IPS DF 4.7 (cell line): ENCODE measurements around the gene SYMPK.
"Not testable (repeated sequence)": the region's sequence is repeated elsewhere in the genome, so short reads cannot be mapped to it uniquely, and the experiment has no call there.

Experiments
- DNase-seq: peaks from one replicate; pipeline ENCODE4 v3.0.0-alpha.2; 2013; ENCODE audit warnings: low spot score; ENCODE audit errors: extremely low read depth

Gene SYMPK

DNA sequence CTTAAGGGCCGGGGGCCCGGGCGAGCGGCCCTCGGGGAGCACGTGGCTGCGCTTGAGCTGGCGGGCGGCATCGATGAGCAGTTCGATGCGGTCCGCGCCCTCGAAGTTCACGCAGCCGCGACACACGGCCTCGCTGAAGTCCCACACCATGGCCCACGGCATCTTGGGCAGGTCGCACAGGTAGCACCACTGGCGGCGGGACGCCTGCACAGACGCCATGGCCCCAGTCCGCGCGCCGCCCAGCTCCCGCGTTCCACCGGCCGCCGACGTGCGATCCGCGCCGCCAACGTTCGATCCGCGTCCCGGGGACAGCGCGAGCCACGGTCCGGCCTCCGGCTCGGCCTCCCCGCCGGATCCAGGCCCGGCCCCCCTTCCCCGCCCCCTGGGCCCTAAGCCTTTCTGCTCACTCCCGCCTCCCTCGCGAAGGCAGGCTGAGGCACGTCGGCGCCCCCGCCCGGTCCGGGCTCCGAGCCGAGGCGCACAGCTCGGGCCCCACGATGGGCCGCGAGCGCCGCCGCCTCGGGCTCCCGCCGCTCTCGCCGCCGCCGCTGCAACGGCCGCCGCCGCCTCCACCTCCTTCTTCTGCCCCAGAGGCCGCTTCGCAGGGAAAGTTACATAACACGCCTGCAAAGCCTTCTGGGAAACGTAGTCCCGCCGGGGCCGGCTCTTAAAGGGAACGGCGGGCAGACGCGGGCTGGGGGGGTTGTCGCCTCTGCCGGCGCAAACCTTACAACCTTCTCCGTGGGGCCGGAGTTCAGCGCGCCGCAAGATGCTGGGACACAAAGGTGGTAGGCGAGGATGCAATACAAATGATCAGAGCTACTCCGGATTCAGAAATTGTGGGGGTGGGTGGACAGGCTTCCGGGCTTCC, 22.8 kb upstream of the SYMPK start, which contains the start of gene IRF2BP1:
Gene IRF2BP1, minus strand, starts transcription at position 586 of the 871 bp plus-strand sequence. Its CDS starts 367 bp downstream, at position 219.
- DNase-seq: no peak

DNA sequence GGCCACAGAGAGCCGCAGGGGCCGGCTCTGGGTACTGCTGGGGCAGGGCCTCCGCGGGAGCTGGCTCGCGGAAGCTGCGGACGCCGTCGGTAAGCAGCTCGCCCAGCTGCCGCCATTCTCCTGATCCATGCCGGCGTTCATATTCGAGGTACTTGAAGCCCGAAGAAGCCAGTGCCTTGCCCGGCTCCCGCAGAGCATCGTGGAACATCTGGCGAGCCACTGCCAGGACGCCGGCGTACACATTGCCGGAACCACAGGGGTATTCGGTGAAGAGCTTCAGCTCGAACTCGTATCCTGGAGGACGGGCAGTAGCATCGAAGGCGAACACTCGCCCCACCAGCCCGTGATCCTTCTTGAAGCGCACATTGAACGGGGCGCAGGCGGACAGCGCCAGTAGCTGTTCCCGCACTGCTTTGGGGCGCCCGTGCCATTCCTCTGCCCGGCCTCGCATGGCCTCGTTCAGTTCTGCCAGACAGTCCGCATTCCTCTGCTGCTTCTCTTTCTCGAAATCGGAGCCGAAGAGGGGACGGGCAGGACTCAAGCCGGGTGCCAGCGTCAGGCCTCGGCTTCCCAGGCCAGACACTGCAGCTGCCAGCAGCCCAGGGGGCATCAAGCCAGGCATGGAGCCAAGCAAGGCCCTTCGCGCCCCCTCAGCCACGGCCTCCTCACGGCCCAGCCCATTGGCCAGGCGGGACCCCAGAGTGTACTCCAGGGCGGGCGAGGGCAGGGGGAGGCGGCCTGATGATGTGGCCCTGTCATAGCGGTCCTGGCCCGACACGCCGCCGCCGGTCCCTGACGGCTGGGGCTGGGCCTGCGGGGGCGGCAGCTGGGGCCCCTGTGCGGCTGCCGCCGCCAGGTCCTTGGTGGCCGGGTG, 22.0 kb upstream of the SYMPK start:
- DNase-seq: no peak

DNA sequence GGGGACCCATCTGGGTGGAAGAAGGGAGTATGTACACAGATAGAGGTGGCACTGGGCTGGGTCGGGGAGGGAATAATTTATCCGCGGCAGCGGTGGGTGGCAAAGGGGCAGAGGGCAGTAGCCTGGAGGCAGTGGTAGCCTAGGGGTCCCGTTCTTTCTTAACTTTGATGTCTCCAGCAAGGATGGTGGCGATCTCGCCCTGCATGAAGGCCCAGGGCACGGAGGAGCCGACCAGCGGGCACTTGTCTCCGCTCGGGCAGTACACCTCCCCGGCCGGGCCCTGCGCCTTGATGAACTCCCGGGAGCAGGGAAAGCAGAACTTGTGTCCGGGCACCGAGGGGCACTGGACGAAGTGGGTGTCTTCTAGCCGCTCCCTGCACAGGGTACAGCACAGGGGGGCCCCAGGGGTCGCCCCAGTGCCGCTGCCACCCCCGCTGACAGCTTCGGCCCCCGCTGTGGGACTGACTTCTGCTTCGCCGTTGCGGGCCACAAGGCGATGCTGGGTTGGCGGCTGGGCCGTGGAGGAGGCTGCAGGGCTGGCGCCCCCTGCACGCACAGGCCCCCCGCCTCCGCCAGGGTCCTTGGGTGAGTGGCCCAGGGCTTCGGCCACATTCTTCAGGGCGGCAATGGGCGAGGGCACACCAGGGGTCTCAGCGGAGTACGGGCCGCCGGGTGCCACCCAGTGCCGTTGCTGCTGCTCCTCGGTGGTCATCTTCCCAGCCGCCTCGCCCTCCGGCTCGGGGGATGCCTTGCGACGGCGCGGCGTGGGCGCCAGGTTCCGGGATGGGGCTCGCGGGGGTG, 21.1 kb upstream of the SYMPK start:
- no peak for DNase-seq

DNA sequence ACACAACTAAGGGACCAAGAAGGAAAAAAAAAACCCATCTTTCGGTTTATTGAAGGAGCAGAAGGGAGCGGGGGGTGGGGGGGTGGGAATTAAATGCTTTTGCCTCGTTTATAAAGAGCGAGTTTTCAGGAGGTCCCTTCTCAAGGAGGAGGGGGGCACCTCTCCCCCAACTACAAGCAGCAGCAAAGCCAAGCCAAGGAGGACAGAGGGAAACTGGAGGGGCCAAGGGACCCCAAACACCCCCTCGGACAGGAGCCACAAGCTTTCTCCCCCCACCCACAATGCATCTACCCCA, 20.6 kb upstream of the SYMPK start:
- DNase-seq: no peak

DNA sequence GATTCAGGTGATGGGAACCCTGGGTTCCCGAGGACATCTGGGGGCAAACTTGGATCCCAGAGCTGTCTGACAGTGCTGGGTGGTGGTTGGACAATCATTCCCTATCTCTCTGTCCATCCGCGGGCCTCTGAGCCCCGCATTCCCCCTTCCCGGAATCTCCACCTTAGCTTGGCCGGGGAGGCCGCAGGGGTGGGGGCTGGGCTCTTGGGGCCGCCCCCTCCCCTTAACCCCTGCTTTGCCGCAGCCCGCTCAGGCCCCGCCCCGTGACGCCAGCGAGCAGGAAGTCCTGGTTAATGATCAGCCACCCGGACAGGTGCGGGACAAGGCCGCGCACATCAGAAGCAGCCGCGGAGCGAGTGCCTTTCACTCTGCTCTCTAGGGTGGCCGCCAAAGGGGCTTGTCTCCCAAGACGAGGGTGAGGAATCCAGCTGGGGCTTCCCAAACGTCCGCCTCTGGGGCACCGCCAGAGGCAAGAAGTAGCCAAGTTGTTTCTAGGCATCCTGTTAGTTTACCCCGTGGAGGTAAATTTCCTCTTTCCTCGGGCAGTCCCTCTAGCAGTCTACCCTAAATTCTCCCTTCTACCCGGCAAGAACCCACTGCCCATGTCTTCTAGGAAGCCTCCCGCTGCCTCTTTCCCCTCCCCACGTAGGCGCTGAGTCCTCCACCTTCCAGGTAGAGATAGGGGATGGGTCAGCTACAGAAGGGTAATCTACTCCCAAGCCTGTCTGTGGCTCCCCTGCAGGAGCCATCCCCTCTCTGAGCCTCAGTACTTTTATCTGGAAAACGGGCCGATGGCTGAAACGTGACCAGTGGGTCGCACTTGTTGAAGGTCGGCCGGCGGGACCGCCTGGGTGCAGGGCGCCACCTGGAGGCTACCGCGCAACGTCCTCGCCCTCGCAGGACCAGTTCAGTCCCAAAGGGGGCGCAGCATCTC, 20.0 kb upstream of the SYMPK start:
- no peak for DNase-seq

DNA sequence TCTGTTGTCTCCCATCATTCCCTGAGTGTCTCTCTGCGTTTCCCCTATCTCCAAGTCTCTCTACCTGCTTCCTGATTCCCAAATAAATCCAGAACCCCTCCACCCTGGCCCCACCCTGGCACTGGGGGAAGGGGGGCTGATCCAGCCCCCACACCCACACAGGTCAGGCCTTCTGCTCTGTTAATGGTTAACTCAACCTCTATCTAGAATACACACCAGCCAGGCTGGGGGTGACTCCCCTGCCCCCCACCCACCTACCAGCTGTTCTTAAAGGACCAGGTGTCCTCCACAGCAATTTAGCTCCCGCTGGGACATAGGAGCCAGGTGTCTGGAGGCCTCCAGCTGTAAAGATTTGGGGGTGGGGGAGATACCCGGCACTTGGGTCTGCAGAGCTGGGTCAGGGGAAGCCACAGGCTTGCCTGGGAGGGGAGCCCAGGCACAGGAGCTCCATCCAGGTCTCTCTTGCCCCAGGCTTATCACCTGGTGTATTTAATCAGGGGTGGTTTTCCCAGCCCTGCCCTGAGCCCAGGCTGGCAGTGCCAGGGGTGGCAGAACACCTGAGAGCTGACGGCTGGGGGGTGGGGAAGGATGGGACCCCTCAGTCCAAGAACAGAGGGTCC, 19.1 kb upstream of the SYMPK start:
- DNase-seq: no peak

DNA sequence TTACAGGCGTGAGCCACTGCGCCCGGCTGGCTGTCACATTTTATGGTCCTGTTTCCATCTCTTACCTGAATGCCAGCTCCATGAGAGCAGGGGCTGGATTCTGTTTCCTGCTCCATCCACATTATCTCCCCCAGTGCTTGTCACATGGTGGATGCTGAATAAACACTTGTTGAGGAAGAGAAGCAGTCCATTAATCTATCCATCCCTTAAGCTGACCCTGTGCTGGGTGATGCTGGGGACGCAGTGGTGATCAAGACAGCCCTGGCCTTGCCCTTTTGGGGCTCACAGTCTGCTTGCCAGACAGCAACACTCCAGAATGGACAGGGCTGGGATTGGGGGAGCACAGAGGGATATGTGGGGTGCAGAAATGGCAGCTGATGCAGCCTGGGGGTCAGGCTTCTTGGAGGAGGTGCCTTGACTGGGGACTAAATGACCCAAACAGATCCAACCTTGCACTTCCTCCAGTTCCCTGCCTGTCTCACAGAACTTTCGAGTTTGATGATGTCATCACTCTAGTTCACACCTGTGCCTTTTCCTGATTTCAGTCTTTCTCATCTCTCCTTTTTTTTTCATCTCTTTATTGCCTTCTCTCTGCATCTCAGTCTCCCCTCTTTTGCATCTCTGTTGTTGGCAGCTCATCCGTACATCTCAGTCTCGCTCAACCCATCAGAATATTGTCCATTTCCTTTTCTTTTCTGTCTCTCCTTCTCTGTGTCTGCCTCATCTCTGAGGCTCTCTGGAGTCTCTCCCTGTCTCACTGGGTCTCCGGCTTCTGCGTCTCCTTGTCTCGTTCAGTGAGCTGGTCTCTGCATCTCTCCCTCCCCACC, 18.3 kb upstream of the SYMPK start:
- no peak for DNase-seq

DNA sequence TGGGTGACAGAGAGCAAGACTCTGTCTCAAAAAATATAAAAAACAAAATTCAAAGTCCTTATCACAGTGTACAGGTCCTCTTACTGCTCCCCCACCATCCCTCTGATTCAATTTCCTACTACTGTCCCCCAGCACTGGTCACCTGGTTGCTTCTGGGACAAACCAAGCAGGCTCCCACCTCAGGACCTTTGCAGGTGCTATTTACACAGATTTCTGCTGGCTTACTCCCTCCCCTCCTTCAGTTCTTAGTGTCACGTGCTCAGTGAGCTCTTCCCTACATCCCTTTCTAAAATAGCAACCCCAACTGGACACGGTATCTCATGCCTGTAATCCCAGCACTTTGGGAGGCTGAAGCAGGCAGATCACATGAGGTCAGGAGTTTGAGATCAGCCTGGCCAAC, 17.0 kb upstream of the SYMPK start:
- no peak for DNase-seq

DNA sequence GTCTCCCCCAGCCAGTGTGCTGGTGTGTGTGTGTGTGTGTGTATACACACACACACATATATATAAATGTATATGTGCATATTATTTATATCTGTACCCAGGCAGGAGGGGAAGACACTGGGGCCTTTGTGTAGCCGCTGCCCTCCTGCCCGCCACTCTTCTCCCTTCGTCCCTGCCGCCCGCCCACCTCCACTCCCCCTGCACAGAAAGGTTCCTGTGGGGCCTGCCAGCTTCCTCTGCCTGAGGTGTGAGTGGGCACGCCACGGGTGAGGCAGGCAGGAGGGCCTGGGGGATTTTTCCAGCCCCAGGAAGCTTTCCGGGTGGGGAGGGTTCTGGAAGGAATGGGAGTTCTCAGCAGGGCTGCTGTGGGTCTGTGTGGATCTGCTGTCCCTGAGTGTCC, 16.1 kb upstream of the SYMPK start:
- DNase-seq: no peak

DNA sequence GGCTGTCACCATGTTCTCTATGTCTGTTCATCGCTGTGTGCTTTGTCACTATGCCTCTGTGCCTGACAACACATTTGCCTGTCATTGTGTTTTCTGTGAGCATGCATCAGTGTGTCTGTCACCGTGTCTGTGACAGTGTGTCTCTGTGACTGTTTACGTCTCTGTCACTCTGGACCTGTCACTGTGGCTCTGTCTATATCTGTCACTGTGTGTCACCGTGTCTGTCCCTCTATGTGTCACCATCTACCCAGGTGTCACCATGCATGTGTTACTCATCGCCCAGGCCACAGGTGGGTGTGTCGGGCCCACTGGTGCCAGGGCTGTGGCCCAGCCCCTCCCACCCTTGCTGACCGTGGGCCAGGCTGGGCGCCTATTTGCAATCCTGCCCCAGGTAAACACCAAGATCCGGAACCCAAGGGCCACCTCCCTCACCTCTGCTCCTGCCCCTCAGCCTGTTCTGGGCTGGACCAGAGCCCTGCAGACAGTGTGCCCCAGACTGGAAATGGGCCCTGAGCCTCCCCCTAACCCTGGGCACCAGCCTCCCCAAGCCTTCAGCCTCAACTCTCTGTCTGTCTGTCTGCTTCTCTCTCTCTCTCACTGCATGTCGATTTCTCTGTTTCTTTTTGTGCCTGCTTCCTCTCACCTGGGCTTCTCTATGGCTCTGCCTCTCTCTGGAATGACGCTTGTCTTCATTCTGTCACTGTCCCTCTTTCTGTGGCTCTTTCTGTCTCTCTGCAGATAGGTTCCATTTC, 15.3 kb upstream of the SYMPK start:
- DNase-seq: no peak

DNA sequence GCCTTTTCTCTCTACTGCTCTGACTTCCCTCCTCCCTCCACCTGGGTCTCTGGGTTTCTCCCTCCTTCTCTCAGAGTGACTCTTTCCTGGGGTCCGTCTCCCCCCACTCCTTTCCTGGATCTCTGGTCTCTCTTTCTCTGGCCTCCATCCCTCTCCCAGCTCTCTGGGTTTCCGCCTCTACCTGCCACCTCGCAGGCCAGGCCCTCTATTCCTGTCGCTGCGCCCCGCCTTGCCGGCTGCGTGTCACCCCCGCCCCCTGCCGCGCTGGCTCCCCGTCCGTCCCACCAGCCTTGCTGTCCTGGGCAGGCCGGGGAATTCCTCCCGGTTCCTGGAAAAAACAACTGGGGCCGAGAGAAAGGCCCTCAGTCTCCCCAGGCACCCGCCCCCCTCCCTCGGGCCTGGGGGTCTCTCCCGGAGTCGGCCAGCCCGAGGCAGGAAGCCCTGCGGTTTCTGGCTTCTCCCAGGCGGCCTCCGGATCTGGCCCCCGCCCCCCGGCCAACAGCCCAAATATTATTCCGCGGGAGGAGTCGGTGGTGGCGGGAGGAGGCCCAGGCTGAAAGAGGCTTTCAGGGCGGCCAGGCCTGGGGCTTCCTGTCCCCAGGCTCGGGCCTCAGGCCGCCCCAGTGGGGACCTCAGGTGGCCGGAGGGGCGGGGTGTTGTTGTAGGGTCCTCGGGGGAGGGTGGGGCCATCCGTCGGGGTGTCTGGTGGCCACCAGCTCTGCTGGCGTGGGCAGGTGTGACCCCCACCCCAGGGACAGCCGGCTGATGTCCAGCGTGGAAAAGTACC, 13.7 kb upstream of the SYMPK start:
- no peak for DNase-seq

DNA sequence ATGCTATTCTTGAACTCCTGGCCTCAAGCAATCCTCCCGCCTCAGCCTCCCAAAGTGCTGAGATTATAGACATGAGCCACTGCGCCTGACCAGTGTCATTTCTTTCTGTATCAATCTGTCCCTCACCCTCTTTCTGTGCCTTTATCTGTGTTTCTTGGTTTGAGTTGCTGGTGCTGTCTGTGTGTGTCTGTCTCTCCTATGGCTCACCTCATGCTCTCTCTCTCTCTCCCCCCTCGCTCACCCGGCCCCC, 13.1 kb upstream of the SYMPK start:
- DNase-seq: no peak

DNA sequence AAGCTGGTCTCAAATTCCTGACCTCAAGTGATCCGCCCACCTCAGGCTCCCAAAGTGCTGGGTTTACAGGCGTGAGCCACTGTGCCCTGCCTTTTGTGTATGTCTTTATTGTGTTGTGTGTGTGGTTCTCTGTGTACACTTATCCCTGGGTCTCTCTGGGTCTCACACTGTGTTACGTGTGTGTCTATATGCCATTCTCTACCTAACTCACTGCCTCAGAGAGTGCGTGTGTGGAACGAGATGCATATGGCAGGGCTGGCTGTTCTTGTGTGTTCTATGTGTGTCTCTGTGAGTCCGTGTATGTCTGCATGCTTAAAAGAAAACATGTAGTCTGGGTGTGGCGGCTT, 11.6 kb upstream of the SYMPK start:
- DNase-seq: no peak

DNA sequence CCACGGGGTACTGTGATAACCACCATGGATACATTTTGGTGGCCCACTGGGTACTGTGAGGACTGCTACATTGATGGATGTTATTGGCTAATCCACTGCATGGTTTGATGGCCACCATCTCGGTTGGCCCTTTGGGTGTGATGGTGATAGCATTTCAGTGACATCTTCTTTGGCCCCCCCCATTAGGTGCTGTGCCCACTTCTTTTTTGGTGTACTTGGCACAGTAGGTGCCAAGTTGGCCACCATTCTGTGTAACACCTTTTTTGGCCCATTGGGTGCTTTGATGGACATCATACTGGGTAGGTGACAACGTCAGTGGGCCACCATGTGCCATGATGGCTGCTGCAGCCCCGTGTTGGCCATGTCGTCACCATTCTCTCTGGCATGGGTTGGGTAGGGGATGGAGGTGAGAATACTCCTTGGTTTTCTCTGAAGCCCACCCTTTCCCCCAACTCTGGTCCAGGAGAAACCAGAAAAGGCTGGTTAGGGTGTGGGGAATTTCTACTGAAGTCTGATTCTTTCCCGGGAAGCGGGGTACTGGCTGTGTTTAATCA, 10.3 kb upstream of the SYMPK start:
- DNase-seq: no peak

DNA sequence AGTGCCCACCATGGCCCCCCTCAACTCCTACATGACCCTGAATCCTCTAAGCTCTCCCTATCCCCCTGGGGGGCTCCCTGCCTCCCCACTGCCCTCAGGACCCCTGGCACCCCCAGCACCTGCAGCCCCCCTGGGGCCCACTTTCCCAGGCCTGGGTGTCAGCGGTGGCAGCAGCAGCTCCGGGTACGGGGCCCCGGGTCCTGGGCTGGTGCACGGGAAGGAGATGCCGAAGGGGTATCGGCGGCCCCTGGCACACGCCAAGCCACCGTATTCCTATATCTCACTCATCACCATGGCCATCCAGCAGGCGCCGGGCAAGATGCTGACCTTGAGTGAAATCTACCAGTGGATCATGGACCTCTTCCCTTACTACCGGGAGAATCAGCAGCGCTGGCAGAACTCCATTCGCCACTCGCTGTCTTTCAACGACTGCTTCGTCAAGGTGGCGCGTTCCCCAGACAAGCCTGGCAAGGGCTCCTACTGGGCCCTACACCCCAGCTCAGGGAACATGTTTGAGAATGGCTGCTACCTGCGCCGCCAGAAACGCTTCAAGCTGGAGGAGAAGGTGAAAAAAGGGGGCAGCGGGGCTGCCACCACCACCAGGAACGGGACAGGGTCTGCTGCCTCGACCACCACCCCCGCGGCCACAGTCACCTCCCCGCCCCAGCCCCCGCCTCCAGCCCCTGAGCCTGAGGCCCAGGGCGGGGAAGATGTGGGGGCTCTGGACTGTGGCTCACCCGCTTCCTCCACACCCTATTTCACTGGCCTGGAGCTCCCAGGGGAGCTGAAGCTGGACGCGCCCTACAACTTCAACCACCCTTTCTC, 9.4 kb upstream of the SYMPK start:
- DNase-seq: no peak

DNA sequence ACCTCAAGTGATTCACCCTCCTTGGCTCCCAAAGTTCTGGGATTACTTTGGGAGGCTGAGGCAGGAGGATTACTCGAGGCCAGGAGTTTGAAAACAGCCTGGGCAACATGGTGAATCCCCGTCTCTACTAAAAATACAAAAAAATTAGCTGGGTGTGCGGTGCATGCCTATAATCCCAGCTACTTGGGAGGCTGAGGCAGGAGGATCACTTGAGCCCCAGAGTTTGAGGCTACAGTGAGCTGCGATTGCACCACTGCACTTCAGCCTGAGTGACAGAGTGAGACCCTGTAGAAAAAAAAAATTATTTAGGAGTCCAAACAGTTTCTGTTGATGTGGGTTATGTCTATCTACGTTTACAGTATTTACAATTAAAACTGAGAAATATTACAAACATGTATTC, 7.9 kb upstream of the SYMPK start:
- DNase-seq: no peak

DNA sequence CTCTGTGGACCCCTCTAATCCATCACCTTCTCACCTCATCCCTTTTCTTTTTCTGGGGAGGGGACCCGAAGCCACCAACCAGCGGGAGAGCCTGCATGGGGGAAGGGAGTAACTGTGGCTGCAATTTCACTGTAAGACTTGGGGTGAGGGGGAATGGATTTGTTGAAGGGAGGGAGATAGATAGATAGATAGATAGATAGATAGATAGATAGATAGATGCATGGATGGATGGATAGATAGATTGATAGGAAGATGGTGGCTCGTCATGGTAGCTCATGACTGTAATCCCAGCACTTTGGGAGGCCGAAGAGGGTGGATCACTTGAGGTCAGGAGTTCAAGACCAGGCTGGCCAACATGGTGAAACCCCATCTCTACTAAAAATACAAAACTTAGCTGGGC, 4.3 kb upstream of the SYMPK start:
- not testable (repeated sequence) for DNase-seq
